HG02642 (cell line): ENCODE measurements around the gene PROCA1.
"Not testable (repeated sequence)": the region's sequence is repeated elsewhere in the genome, so short reads cannot be mapped to it uniquely, and the experiment has no call there.

ENCODE experiments used
- ATAC-seq: cut with Tn5 transposase; IDR thresholded peaks from one replicate; pipeline ENCODE4 v1.9.1; 2021; ENCODE audit warnings: mild to moderate bottlenecking; ENCODE audit not compliant: unreplicated experiment, poor library complexity

PROCA1 gene

DNA sequence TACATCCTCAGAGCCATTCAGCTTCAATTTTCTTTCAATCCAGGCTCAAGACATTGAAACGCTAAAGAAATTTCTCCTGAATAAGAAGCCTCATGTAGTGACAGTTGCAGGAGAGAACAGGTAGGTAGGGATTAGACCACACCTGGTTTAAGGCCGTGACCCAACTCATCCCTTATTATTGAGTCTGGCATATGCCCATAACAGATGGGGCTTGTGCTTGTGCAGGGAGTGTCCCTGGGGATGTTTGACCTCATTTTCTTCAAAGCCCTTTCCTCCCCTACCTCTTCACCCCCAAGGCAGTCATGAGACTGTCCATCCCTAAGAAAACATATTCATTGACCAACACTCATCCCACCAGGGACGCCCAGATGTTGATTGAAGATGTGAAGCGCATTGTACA is 25.4 kb downstream of the PROCA1 start:
- ATAC-seq: no peak

DNA sequence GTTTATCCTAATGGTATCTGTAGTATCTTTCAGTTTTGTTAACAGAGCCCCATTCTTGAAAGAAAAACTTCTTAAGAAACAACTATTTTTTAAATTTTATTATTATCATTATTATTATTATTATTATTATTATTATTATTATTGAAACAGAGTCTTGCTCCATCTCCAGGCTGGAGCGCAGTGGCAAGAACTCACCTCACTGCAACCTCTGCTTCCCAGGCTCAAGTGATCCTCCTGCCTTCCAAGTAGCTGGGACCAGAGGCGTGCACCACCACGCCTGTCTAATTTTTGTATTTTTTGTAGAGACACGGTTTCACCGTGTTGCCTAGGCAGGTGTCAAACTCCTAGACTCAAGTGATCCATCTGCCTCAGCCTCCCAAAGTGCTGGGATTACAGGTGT is 26.3 kb downstream of the PROCA1 start:
- no peak for ATAC-seq

DNA sequence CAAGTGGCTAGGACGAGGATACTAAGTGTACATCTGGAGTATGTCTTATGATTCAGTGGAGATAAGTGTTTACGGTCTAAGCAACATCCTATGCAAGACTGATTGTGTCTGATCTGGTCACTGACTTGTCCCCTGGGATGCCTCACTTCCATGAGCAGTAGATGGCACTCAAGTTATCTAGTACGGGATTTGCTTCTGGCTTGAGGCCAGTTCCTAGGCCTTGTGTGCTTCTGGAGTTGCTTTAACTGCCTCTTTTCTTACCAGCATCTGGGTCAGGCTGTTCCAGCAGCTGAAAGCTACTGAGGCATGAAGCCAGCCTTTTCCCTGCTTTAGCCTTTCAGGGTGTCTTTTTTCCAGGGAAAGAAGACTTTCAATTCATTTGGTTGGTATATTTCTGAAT is 26.7 kb downstream of the PROCA1 start:
- ATAC-seq: no peak

DNA sequence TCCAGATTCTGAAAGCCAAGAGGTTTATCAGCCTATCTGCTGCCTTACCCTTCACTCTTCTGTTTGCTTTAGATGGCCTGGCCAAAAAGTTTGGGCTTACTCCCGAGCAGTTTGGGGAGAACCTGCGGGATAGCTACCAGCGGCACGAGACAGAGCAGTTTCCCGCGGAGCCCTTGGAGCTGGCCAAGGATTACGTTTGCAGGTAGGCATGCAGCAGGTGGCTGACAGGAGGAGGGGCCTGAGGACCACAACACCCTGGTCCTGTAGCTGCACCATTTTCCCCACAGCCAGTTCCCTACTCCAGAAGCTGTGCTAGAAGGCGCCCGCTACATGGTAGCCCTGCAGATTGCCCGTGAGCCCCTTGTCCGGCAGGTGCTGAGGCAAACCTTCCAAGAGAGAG is 29.0 kb downstream of the PROCA1 start:
- no peak for ATAC-seq

DNA sequence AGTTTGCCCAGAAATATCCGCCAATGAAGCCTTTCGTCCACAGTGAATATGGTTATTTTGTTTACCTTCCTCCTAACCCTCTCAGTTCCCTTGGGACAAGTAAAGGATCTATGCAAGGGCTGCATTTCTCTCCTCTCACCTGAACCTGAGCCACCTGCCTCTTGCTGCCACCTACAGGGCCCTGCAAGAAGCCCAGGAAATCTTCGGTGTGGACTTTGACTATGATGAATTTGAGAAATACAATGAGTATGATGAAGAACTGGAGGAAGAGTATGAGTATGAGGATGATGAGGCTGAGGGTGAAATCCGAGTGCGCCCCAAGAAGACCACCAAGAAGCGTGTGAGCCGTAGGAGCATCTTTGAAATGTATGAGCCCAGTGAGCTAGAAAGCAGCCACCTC is 35.7 kb downstream of the PROCA1 start:
- no peak for ATAC-seq

DNA sequence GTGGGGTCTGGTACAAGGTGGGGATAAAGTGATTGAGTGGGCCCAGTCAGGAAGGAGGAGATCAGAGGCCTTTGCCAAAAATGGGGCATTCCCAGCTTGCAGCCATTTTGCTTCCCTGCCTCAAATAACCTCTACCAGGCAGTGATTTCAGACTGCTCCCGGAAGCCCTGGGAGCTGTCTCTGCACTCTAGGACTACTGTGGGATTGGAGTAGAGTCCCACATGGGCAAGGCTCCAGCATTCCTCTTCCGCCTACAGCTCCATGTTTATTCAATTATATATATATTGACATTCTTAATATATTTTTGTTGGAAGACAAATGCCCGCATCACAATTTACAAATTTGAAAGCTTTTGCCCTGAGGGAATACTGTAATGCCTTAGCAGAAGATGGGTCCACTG is 36.2 kb downstream of the PROCA1 start:
- ATAC-seq: no peak

DNA sequence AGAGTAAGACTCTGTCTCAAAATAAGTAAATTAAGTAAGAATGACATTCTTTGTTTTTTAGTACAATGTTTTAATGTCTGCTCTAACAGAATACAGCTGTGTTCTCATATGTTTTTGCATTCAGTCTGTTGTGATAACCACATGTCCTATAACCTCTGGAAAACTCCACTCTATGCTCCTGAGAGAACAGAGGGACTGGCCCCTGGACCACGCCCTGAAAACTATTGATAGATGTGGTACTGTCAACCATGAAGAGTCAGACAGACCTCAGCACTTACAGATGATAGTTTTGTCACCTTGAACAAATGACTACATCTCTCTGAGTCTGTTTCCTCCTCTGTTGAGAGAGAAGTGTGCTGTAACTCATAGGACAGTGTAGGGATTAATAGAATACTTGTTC is 41.8 kb downstream of the PROCA1 start:
- ATAC-seq: no peak

DNA sequence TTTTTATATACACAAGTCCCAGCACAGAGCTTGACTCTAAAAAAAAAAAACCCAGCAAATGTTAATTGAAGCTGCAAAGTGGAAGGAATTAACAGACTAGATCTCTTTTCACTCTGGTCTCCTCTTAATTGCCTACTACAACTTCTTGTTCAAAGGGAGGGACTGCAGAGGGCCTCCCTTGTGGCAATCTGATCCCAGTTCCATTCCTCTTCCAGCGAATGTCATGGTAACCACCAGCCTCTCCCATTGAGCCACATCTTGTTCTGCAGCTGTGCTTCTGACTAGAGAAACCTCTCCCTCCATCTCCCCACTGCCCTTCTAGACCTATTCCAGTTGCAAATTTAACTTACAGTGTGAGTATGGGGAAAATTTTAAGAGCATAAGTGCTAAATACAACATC is 43.8 kb downstream of the PROCA1 start:
- ATAC-seq: no peak

DNA sequence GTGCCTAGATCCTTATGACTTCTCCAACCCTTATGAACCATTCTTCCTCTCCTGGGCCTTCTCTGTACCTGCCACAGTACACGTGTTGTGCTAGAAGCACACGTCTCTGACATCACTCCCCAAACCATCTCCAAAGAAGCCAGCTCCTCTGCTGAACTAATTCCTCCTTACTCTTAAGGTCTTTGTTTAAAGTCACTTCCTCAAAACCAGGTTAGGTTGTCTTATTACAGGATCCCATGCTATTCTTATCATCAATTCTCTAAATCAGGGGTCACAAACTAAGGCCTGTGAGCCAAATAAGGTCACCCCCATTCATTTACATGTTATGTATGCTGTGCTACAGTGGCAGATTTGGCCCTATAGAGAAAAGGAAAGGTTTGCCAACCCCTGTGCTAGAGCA is 45.7 kb downstream of the PROCA1 start:
- ATAC-seq: no peak

DNA sequence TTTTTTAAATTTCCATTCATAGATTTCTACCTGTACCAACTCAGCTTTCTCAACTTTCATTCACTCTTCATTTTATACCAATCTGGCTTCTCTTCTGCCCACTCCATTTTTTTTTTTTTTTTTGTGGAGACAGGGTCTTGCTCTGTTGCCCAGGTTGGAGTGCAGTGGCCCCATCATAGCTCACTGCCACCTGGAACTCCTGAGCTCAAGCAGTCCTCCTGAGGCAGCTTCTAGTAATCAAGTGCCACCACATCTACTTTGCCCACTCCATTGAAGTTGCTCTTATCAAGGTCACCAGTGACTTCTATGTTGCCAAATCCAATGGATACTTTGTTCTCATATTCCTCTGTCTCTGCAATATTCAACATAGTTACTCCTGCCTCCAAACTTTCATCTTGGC is 48.0 kb downstream of the PROCA1 start:
- no peak for ATAC-seq

DNA sequence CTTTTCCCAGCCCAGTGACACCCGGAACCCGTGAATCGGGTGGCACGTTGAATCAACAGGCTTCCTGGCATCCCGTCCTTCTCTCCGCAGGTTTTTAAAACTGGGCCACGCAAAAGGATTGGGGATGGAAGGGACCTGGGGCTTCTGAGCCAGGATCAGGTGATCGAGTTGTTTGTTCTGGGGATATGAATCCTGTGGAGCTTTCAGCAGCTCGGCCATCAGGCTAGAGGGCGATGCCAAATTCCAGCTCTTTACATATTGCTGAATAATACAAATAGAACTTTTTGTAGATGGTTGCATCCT is 49.2 kb downstream of the PROCA1 start:
- no peak for ATAC-seq

DNA sequence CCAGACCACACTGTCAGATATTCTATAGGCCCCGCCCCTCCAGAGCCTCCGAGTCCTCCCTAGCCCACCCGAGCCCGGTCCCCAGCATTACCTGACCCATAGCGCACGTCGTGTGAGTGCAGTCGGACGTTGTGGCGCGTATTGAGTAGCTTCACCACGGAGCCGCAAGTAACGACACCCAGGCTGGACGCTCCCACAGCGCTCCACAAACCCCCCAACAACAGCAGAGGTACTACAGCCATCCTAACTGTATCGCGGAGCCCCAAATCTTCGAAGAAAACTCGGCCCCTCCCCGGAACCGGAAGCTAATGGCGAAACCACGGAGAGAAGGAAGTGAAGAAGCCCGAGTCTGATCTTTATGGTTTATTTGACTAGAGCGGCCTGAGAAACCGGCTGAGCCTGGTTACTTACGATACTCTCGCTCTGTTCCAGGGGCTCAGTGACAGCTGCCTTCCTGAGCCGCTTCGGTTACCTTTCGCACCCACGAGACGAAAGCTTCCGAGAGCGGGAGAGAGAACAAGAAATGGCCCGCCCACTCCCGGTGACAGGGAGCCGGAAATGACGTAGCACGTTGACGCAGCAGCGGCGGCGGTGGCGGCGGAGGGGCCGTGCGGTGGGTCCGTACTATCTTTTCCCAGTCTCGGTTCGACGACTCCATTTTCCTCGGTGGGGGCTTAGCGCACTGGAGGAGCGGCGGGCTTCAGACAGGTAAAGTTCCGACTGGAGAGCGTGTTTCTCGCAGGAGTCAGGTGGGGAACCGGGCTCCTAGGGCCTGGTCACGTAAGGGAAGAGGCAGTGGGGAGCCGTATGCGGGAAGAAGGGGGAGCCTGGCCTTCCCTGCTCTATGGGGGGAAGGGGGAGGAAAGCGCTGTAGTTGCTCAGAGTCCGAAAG is 49.8 kb downstream of the PROCA1 start, which contains the start of the genes SDF2 and SUPT6H:
Gene SDF2 (minus strand): TSS at position 272 of the 892 bp plus-strand sequence. CDS start 30 bp downstream, at position 242.
Gene SUPT6H (plus strand): TSS at position 571 of the 892 bp plus-strand sequence. CDS start 11,197 bp downstream, outside the sequence.
- peak; percentile 91 for ATAC-seq

DNA sequence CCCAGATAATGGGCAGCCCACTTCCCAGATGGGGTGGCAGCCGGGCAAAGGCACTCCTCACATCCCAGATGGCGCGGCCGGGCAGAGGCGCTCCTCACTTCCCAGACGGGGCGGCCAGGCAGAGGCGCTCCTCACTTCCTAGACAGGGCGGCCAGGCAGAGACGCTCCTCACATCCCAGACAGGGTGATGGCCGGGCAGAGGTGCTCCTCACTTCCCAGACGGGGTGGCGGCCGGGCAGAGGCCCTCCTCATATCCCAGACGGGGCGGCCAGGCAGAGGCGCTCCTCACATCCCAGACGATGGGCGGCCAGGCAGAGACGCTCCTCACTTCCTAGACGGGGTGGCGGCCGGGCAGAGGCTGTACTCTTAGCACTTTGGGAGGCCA is 52.2 kb downstream of the PROCA1 start:
- ATAC-seq: not testable (repeated sequence)

DNA sequence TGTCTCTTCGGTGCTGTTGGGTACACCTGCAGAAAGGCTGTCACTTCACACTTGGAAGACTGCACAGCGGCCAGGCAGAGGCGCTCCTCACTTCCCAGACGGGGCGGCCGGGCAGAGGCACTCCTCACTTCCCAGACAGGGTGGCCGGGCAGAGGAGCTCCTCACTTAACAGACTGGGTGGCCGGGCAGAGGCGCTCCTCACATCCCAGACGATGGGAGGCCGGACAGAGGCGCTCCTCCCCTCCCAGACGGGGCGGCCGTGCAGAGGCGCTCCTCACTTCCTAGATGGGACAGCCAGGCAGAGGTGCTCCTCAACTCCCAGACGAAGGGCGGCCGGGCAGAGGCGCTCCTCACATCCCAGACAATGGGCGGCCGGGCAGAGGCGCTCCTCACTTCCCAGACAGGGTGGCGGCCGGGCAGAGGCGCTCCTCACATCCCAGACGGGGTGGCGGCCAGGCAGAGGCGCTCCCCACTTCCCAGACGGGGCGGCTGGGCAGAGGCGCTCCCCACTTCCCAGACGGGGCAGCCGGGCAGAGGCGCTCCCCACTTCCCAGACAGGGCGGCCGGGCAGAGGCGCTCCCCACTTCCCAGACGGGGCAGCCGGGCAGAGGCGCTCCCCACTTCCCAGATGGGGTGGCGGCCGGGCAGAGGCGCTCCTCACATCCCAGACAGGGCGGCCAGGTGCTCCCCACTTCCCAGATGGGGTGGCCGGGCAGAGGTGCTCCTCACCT is 52.8 kb downstream of the PROCA1 start:
- ATAC-seq: not testable (repeated sequence)

DNA sequence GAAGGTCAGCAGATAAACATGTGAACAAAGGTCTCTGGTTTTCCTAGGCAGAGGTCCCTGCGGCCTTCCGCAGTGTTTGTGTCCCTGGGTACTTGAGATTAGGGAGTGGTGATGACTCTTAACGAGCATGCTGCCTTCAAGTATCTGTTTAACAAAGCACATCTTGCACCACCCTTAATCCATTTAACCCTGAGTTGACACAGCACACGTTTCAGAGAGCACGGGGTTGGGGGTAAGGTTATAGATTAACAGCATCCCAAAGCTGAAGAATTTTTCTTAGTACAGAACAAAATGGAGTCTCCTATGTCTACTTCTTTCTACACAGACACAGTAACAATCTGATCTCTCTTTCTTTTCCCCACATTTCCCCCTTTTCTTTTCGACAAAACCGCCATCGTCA is 53.3 kb downstream of the PROCA1 start:
- not testable (repeated sequence) for ATAC-seq

DNA sequence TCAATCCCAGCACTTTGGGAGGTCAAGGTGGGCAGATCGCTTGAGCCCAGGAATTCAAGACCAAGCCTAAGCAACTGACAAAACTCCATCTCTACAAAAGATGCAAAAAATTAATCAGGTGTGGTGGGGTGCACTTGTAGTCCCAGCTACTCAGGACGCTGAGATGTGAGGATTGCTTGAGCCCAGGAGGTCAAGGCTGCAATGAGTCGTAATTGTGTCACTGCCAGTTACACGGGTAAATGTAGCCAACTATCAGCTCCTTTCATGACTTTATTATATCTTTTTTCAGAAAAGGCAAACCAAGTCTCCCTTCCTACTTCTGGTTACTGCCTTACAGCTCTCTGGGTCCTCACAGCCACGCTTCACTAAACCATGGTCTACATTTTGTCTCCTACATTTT is 53.9 kb downstream of the PROCA1 start:
- no peak for ATAC-seq

DNA sequence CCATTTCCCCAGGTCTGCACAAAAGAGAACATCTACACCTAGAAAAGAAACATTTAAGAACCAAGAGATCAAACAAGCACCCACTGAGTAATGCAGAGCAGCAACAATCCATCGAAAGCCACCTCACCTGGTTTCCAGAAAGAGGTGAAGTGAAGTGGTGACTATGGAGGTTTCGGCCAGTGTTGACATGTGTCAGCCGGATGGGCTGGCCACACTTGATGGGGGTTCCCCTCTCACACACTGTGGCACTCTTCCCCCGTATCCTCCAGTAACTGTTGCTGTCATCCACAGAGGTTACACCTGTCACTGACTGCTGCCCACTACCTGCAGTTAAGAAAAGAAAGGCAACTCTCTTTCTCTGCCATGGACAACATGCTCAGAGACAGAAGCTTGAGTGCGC is 56.5 kb downstream of the PROCA1 start:
- no peak for ATAC-seq
